ENCODE results near the gene PLD3.
"Not testable (repeated sequence)": the region's sequence is repeated elsewhere in the genome, so short reads cannot be mapped to it uniquely, and the experiment has no call there.

DNA sequence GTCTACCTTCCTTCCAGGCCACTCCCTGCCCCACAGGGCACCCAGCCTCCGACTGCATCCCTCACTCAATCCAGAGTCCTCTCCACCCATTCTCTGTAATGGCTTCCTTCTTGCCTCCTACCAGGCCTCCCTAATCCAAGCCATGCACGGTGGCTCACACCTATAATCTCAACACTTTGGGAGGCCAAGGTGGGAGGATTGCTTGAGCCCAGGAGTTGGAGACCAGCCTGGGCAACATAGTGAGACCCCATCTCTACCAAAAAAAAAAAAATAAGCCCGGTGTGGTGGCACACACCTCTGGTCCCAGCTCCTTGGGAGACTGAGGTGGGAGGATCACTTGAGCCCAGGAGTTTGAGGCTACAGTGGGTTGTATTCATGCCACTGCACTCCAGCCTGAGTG is 21.8 kb downstream of the PLD3 start:
- not testable (repeated sequence) for TF ChIP-seq NFRKB (IDR thresholded peaks at IDR 0.05); L3MBTL2 (conservative IDR thresholded peaks at IDR 0.05); FOXK2 (IDR thresholded peaks at IDR 0.05); HDGF (IDR thresholded peaks at IDR 0.05; ENCODE audit: borderline replicate concordance); ZNF384 (IDR thresholded peaks at IDR 0.05); FOXM1 (IDR thresholded peaks at IDR 0.05; ENCODE audit: borderline replicate concordance)
